ENCODE measurements around the gene PAIP1.
"Not testable (repeated sequence)": the region's sequence is repeated elsewhere in the genome, so short reads cannot be mapped to it uniquely, and the experiment has no call there.

Gene PAIP1

GRCh38 chr5:43556857-43557542 is at the start of gene PAIP1:
PAIP1 (minus strand) TSS chr5:43557077; CDS start chr5:43556846, 231 bp downstream.
- DNase-seq (ENCODE audit: low read depth in 2 of 2), result peak; percentile 75 to 77

- DNase-seq (ENCODE audit: low read depth in 2 of 2), result no peak
Observed at GRCh38 chr5:43606351-43606750, 49.5 kb upstream of the PAIP1 start.

- DNase-seq (ENCODE audit: low read depth in 2 of 2), result no peak
Observed at GRCh38 chr5:43604699-43605098, 47.8 kb upstream of the PAIP1 start.

GRCh38 chr5:43603344-43604217 is 46.7 kb upstream of the PAIP1 start:
- DNase-seq (ENCODE audit: low read depth in 2 of 2), result no peak

GRCh38 chr5:43602461-43603343 is 45.8 kb upstream of the PAIP1 start, which contains the start of gene NNT:
NNT (plus strand) TSS chr5:43603180; CDS start chr5:43609196, 6,016 bp downstream.
- DNase-seq (ENCODE audit: low read depth in 2 of 2), result peak in 1 of 2 experiments; percentile 6

GRCh38 chr5:43601454-43602260 is 44.8 kb upstream of the PAIP1 start:
- no peak for DNase-seq (ENCODE audit: low read depth in 2 of 2)

GRCh38 chr5:43598927-43599326 is 42.0 kb upstream of the PAIP1 start:
- not testable (repeated sequence) for DNase-seq (ENCODE audit: low read depth in 2 of 2)

GRCh38 chr5:43592363-43592762 is 35.5 kb upstream of the PAIP1 start:
- no peak for DNase-seq (ENCODE audit: low read depth in 2 of 2)

- DNase-seq (ENCODE audit: low read depth in 2 of 2), result no peak
Observed at GRCh38 chr5:43590700-43591099, 33.8 kb upstream of the PAIP1 start.

GRCh38 chr5:43589310-43589709 is 32.4 kb upstream of the PAIP1 start:
- no peak for DNase-seq (ENCODE audit: low read depth in 2 of 2)

- no peak for DNase-seq (ENCODE audit: low read depth in 2 of 2)
Observed at GRCh38 chr5:43588842-43589241, 32.0 kb upstream of the PAIP1 start.

GRCh38 chr5:43584166-43584699 is 27.4 kb upstream of the PAIP1 start:
- DNase-seq (ENCODE audit: low read depth in 2 of 2), result no peak

- DNase-seq (ENCODE audit: low read depth in 2 of 2), result no peak
Observed at GRCh38 chr5:43583724-43584123, 26.8 kb upstream of the PAIP1 start.

GRCh38 chr5:43582082-43583005 is 25.5 kb upstream of the PAIP1 start:
- DNase-seq (ENCODE audit: low read depth in 2 of 2), result no peak

- no peak for DNase-seq (ENCODE audit: low read depth in 2 of 2)
Observed at GRCh38 chr5:43581398-43581797, 24.5 kb upstream of the PAIP1 start.

GRCh38 chr5:43580402-43581210 is 23.7 kb upstream of the PAIP1 start:
- not testable (repeated sequence) for DNase-seq (ENCODE audit: low read depth in 2 of 2)

- peak; percentile 44 to 55 for DNase-seq (ENCODE audit: low read depth in 2 of 2)
Observed at GRCh38 chr5:43573058-43573457, 16.2 kb upstream of the PAIP1 start.

GRCh38 chr5:43572357-43572756 is 15.5 kb upstream of the PAIP1 start:
- DNase-seq (ENCODE audit: low read depth in 2 of 2), result no peak

GRCh38 chr5:43571237-43571636 is 14.4 kb upstream of the PAIP1 start:
- no peak for DNase-seq (ENCODE audit: low read depth in 2 of 2)

Measured in fibroblast of skin of left quadriceps (primary cell).